Measurements from ENCODE around the gene PLEKHM3.
A peak's percentile ranks its signal among the peaks of the same experiment; 100 is the strongest.

The PLEKHM3 gene

DNA sequence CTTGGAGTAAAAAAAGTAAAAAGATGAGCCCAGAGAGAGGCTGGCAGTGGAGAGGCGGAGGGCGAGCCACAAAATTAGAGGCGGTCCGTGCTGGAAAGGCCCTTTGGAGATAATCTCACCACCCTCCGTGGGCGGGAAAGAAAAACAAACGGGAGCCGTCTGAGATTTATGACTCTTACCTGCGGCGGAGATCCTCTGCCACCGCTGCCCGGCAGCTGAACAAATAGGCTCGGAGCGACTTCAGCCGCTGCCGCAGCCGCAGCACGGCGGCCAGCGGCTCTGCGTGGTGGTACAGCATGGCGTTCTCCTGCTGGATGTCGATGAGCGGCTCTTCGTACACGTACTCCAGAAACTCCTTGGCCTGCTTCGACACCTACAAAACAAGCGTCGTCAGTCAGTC lies 94.6 kb downstream of the PLEKHM3 start (continued):
- TF ChIP-seq ZNF510 (tag by site-specific recombination; IDR thresholded peaks at IDR 0.05; ENCODE audit: insufficient replicate concordance) = no peak
- peak; percentile 85 for TF ChIP-seq ZBTB44 (tag by site-specific recombination; IDR thresholded peaks at IDR 0.05)
- TF ChIP-seq ZBTB1 (tag by site-specific recombination; IDR thresholded peaks at IDR 0.05) = no peak
- TF ChIP-seq ZNF302 (tag by site-specific recombination; IDR thresholded peaks at IDR 0.05; ENCODE audit: low read depth) = no peak
- no peak for TF ChIP-seq ZNF626 (tag by site-specific recombination; IDR thresholded peaks at IDR 0.05)
- no peak for TF ChIP-seq BCL11A (tag by site-specific recombination; IDR thresholded peaks at IDR 0.05; ENCODE audit: low read depth)
- TF ChIP-seq ZNF600 (tag by site-specific recombination; IDR thresholded peaks at IDR 0.05) = no peak
- peak; percentile 97 for TF ChIP-seq OSR2 (tag by site-specific recombination; IDR thresholded peaks at IDR 0.05)
- no peak for TF ChIP-seq ZNF266 (tag by site-specific recombination; IDR thresholded peaks at IDR 0.05; ENCODE audit: low read depth)
- no peak for TF ChIP-seq ZFP41 (tag by site-specific recombination; IDR thresholded peaks at IDR 0.05; ENCODE audit: borderline replicate concordance)
- TF ChIP-seq, protein P1, sequence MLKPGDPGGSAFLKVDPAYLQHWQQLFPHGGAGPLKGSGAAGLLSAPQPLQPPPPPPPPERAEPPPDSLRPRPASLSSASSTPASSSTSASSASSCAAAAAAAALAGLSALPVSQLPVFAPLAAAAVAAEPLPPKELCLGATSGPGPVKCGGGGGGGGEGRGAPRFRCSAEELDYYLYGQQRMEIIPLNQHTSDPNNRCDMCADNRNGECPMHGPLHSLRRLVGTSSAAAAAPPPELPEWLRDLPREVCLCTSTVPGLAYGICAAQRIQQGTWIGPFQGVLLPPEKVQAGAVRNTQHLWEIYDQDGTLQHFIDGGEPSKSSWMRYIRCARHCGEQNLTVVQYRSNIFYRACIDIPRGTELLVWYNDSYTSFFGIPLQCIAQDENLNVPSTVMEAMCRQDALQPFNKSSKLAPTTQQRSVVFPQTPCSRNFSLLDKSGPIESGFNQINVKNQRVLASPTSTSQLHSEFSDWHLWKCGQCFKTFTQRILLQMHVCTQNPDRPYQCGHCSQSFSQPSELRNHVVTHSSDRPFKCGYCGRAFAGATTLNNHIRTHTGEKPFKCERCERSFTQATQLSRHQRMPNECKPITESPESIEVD (tag by site-specific recombination; IDR thresholded peaks at IDR 0.05) = peak; percentile 45; the same call in 1 of the 2 replicates
- TF ChIP-seq ZNF223 (tag by site-specific recombination; IDR thresholded peaks at IDR 0.05) = no peak
- no peak for TF ChIP-seq PBX3 (CRISPR knock-in tag; IDR thresholded peaks at IDR 0.05)
- TF ChIP-seq KLF1 (tag by site-specific recombination; IDR thresholded peaks at IDR 0.05) = peak; percentile 77
- TF ChIP-seq, protein P2, sequence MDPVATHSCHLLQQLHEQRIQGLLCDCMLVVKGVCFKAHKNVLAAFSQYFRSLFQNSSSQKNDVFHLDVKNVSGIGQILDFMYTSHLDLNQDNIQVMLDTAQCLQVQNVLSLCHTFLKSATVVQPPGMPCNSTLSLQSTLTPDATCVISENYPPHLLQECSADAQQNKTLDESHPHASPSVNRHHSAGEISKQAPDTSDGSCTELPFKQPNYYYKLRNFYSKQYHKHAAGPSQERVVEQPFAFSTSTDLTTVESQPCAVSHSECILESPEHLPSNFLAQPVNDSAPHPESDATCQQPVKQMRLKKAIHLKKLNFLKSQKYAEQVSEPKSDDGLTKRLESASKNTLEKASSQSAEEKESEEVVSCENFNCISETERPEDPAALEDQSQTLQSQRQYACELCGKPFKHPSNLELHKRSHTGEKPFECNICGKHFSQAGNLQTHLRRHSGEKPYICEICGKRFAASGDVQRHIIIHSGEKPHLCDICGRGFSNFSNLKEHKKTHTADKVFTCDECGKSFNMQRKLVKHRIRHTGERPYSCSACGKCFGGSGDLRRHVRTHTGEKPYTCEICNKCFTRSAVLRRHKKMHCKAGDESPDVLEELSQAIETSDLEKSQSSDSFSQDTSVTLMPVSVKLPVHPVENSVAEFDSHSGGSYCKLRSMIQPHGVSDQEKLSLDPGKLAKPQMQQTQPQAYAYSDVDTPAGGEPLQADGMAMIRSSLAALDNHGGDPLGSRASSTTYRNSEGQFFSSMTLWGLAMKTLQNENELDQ (tag by site-specific recombination; IDR thresholded peaks at IDR 0.05; ENCODE audit: low read depth) = no peak
- TF ChIP-seq ZXDB (tag by site-specific recombination; IDR thresholded peaks at IDR 0.05) = peak; percentile 88
- TF ChIP-seq ZNF114 (tag by site-specific recombination; IDR thresholded peaks at IDR 0.05) = no peak
- no peak for TF ChIP-seq ZNF596 (tag by site-specific recombination; IDR thresholded peaks at IDR 0.05)
- TF ChIP-seq ZNF776 (tag by site-specific recombination; IDR thresholded peaks at IDR 0.05; ENCODE audit: borderline replicate concordance) = no peak
- TF ChIP-seq ZBTB20 (tag by site-specific recombination; IDR thresholded peaks at IDR 0.05) = no peak
- no peak for TF ChIP-seq ZNF423 (tag by site-specific recombination; IDR thresholded peaks at IDR 0.05)
- peak; percentile 57 for TF ChIP-seq GLIS1 (tag by site-specific recombination; IDR thresholded peaks at IDR 0.05)
- TF ChIP-seq ZBTB10 (tag by site-specific recombination; IDR thresholded peaks at IDR 0.05) = no peak
- TF ChIP-seq FEZF1 (tag by site-specific recombination; IDR thresholded peaks at IDR 0.05) = peak; percentile 81
- no peak for TF ChIP-seq ZNF791 (tag by site-specific recombination; IDR thresholded peaks at IDR 0.05)
- TF ChIP-seq ZNF280C (tag by site-specific recombination; IDR thresholded peaks at IDR 0.05) = no peak
- peak; percentile 49; the same call in 1 of the 2 replicates for TF ChIP-seq ZSCAN30 (tag by site-specific recombination; IDR thresholded peaks at IDR 0.05)
- TF ChIP-seq ZNF707 (tag by site-specific recombination; IDR thresholded peaks at IDR 0.05) = no peak
